SJSA1 (cell line): ENCODE results near the gene MTG1. TPM values are rescaled to one million over a fixed set of nuclear protein-coding genes. Genes with fewer than 3 reads are reported as not detected.

Experiments used
- DNase-seq, 2 experiments: peaks; one replicate each; pipeline ENCODE4 v3.0.0-alpha.2; 2015 to 2020; ENCODE audit warnings: low spot score in 2 of 2, low read depth in 1 of 2
- H3K27ac ChIP-seq: fragments of 250-450 bp; sonication (Bioruptor Pico); 2 replicates; pipeline ENCODE4 v1.5.1; 2020; ENCODE audit warnings: mild to moderate bottlenecking, moderate library complexity
- H3K27me3 ChIP-seq: fragments of 250-450 bp; sonication (Bioruptor Pico); replicated peaks from 2 replicates; pipeline ENCODE4 v1.5.1; 2020; ENCODE audit warnings: mild to moderate bottlenecking, moderate library complexity
- H3K36me3 ChIP-seq: fragments of 250-450 bp; sonication (Bioruptor Pico); 2 replicates; pipeline ENCODE4 v1.5.1; 2020; ENCODE audit warnings: mild to moderate bottlenecking
- H3K4me1 ChIP-seq: fragments of 250-450 bp; sonication (Bioruptor Pico); replicated peaks from 2 replicates; pipeline ENCODE4 v1.6.1; 2021; ENCODE audit warnings: mild to moderate bottlenecking
- H3K4me3 ChIP-seq: fragments of 250-450 bp; sonication (Bioruptor Pico); 2 replicates; pipeline ENCODE4 v1.5.1; 2020; ENCODE audit warnings: mild to moderate bottlenecking
- H3K9me3 ChIP-seq: fragments of 250-450 bp; sonication (Bioruptor Pico); replicated peaks from 2 replicates; pipeline ENCODE4 v1.5.1; 2020; ENCODE audit warnings: mild to moderate bottlenecking
- total RNA-seq: library from RNA; depleted of rRNA; stranded (reverse); fragments of >200 nt; shearing (Covaris generic); gene quantifications from 2 replicates; pipeline ENCODE4 v1.2.3, GENCODE V29; 2014

Gene MTG1
- total RNA-seq, 1 experiment from 2014 or later: 36.8 TPM

GRCh38 chr10:133391761-133392518, 2.0 kb upstream of the MTG1 start:
- Histone ChIP-seq H3K27me3 (no peaks in the 10 kb centered on the region), H3K4me1 (peaks cover 8% of the 10 kb centered on the region)

GRCh38 chr10:133393401-133394063, 425 bp upstream of the MTG1 start:
- Histone ChIP-seq H3K4me1 (peaks cover 8% of the 10 kb centered on the region), H3K27ac (peak overlapping the region; percentile 57; the same call in 1 of the 2 replicates), H3K27me3 (no peaks in the 10 kb centered on the region), H3K36me3 (peaks cover 24% of the 10 kb centered on the region), H3K9me3 (no peaks in the 10 kb centered on the region), H3K4me3 (peak overlapping the region; percentile 77)
- DNase-seq: no peak

More at GRCh38 chr10:133391761-133392518, 2.0 kb upstream of the MTG1 start:
- DNase-seq: no peak
- peaks cover 15% of the 10 kb centered on the region for H3K36me3 ChIP-seq
- H3K9me3 ChIP-seq: no peaks in the 10 kb centered on the region
- H3K4me3 ChIP-seq: no peak overlapping the region
- H3K27ac ChIP-seq: no peak overlapping the region

- no peaks in the 10 kb centered on the region for H3K9me3 ChIP-seq
- peak overlapping the region; percentile 77 for H3K4me3 ChIP-seq
- peaks cover 8% of the 10 kb centered on the region for H3K4me1 ChIP-seq
- DNase-seq: peak in 1 of 2 experiments; percentile 36
- no peaks in the 10 kb centered on the region for H3K27me3 ChIP-seq
- peaks cover 36% of the 10 kb centered on the region for H3K36me3 ChIP-seq
- peak overlapping the region; percentile 57 for H3K27ac ChIP-seq
Observed at GRCh38 chr10:133394801-133395221, 854 bp downstream of the MTG1 start.

- Histone ChIP-seq H3K27ac (no peak overlapping the region), H3K27me3 (no peaks in the 10 kb centered on the region), H3K36me3 (peaks cover 45% of the 10 kb centered on the region), H3K9me3 (no peaks in the 10 kb centered on the region), H3K4me3 (no peak overlapping the region), H3K4me1 (peaks cover 8% of the 10 kb centered on the region)
- peak in 1 of 2 experiments; percentile 32 for DNase-seq
Observed at GRCh38 chr10:133396035-133396624, 2.2 kb downstream of the MTG1 start.

- H3K4me3 ChIP-seq: no peak overlapping the region
- H3K36me3 ChIP-seq: peaks cover 58% of the 10 kb centered on the region
- DNase-seq: no peak
- H3K4me1 ChIP-seq: peaks cover 8% of the 10 kb centered on the region
- no peaks in the 10 kb centered on the region for H3K9me3 ChIP-seq
- H3K27me3 ChIP-seq: no peaks in the 10 kb centered on the region
- no peak overlapping the region for H3K27ac ChIP-seq
Observed at GRCh38 chr10:133397938-133398337, 4.0 kb downstream of the MTG1 start.

- H3K9me3 ChIP-seq: no peaks in the 10 kb centered on the region
- peaks cover 62% of the 10 kb centered on the region for H3K36me3 ChIP-seq
- peaks cover 8% of the 10 kb centered on the region for H3K4me1 ChIP-seq
- no peaks in the 10 kb centered on the region for H3K27me3 ChIP-seq
- H3K27ac ChIP-seq: no peak overlapping the region
- DNase-seq: peak in 1 of 2 experiments; percentile 37
- H3K4me3 ChIP-seq: no peak overlapping the region
Observed at GRCh38 chr10:133399123-133399601, 5.2 kb downstream of the MTG1 start.

- Histone ChIP-seq H3K27me3 (no peaks in the 10 kb centered on the region), H3K9me3 (no peaks in the 10 kb centered on the region), H3K27ac (no peak overlapping the region), H3K4me3 (no peak overlapping the region), H3K36me3 (peaks cover 73% of the 10 kb centered on the region), H3K4me1 (peaks cover 6% of the 10 kb centered on the region; the same call in 1 of the 2 replicates)
- DNase-seq: no peak
Observed at GRCh38 chr10:133400624-133401424, 6.9 kb downstream of the MTG1 start.

- H3K4me1 ChIP-seq: peaks cover 6% of the 10 kb centered on the region; the same call in 1 of the 2 replicates
- no peaks in the 10 kb centered on the region for H3K9me3 ChIP-seq
- no peak for DNase-seq
- no peak overlapping the region for H3K27ac ChIP-seq
- no peak overlapping the region for H3K4me3 ChIP-seq
- H3K36me3 ChIP-seq: peaks cover 68% of the 10 kb centered on the region
- H3K27me3 ChIP-seq: no peaks in the 10 kb centered on the region
Observed at GRCh38 chr10:133401500-133401899, 7.5 kb downstream of the MTG1 start.

- H3K27ac ChIP-seq: no peak overlapping the region
- no peaks in the 10 kb centered on the region for H3K27me3 ChIP-seq
- peaks cover 74% of the 10 kb centered on the region for H3K36me3 ChIP-seq
- no peaks in the 10 kb centered on the region for H3K9me3 ChIP-seq
- peaks cover 6% of the 10 kb centered on the region; the same call in 1 of the 2 replicates for H3K4me1 ChIP-seq
- DNase-seq: peak in 1 of 2 experiments; percentile 36
- no peak overlapping the region for H3K4me3 ChIP-seq
Observed at GRCh38 chr10:133401981-133402725, 8.2 kb downstream of the MTG1 start.

- no peak overlapping the region for H3K4me3 ChIP-seq
- H3K27ac ChIP-seq: no peak overlapping the region
- peaks cover 79% of the 10 kb centered on the region for H3K36me3 ChIP-seq
- no peaks in the 10 kb centered on the region for H3K9me3 ChIP-seq
- H3K27me3 ChIP-seq: no peaks in the 10 kb centered on the region
- DNase-seq: no peak
- H3K4me1 ChIP-seq: peaks cover 6% of the 10 kb centered on the region; the same call in 1 of the 2 replicates
Observed at GRCh38 chr10:133403359-133403758, 9.4 kb downstream of the MTG1 start.

- no peak for DNase-seq
- Histone ChIP-seq H3K27ac (no peak overlapping the region), H3K27me3 (no peaks in the 10 kb centered on the region), H3K4me3 (no peak overlapping the region), H3K9me3 (no peaks in the 10 kb centered on the region), H3K4me1 (peaks cover 6% of the 10 kb centered on the region; the same call in 1 of the 2 replicates), H3K36me3 (peaks cover 77% of the 10 kb centered on the region)
Observed at GRCh38 chr10:133403784-133404183, 9.8 kb downstream of the MTG1 start.

- DNase-seq: no peak
- peaks cover 3% of the 10 kb centered on the region; the same call in 1 of the 2 replicates for H3K9me3 ChIP-seq
- peaks cover 6% of the 10 kb centered on the region; the same call in 1 of the 2 replicates for H3K4me1 ChIP-seq
- peaks cover 79% of the 10 kb centered on the region for H3K36me3 ChIP-seq
- no peak overlapping the region for H3K27ac ChIP-seq
- no peak overlapping the region for H3K4me3 ChIP-seq
- no peaks in the 10 kb centered on the region for H3K27me3 ChIP-seq
Observed at GRCh38 chr10:133405272-133405671, 11.3 kb downstream of the MTG1 start.
